Measurements from ENCODE around the gene APEH.

DNA sequence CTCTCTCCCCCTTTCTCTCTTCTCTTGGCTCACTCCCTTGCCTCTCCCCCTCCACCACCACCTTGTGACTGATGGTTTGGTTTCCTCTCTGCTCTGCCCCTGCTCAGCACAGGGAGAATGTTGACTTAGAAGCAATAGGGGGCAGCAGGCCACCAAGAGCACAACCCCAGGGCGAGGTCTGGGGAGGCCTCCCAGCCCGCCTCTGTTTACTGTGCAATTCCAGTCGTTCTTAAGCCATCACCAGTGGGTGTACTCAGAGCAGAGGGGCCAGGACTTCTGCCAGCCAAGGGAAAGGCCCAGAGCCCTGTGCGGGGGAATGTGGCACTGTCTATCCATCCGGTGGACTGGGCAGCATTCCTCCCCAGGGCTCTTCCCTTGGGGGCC lies 5.7 kb upstream of the APEH start:
- TF ChIP-seq, protein P1, sequence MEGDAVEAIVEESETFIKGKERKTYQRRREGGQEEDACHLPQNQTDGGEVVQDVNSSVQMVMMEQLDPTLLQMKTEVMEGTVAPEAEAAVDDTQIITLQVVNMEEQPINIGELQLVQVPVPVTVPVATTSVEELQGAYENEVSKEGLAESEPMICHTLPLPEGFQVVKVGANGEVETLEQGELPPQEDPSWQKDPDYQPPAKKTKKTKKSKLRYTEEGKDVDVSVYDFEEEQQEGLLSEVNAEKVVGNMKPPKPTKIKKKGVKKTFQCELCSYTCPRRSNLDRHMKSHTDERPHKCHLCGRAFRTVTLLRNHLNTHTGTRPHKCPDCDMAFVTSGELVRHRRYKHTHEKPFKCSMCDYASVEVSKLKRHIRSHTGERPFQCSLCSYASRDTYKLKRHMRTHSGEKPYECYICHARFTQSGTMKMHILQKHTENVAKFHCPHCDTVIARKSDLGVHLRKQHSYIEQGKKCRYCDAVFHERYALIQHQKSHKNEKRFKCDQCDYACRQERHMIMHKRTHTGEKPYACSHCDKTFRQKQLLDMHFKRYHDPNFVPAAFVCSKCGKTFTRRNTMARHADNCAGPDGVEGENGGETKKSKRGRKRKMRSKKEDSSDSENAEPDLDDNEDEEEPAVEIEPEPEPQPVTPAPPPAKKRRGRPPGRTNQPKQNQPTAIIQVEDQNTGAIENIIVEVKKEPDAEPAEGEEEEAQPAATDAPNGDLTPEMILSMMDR (IDR thresholded peaks at IDR 0.05), result no peak
- TF ChIP-seq, protein P2, sequence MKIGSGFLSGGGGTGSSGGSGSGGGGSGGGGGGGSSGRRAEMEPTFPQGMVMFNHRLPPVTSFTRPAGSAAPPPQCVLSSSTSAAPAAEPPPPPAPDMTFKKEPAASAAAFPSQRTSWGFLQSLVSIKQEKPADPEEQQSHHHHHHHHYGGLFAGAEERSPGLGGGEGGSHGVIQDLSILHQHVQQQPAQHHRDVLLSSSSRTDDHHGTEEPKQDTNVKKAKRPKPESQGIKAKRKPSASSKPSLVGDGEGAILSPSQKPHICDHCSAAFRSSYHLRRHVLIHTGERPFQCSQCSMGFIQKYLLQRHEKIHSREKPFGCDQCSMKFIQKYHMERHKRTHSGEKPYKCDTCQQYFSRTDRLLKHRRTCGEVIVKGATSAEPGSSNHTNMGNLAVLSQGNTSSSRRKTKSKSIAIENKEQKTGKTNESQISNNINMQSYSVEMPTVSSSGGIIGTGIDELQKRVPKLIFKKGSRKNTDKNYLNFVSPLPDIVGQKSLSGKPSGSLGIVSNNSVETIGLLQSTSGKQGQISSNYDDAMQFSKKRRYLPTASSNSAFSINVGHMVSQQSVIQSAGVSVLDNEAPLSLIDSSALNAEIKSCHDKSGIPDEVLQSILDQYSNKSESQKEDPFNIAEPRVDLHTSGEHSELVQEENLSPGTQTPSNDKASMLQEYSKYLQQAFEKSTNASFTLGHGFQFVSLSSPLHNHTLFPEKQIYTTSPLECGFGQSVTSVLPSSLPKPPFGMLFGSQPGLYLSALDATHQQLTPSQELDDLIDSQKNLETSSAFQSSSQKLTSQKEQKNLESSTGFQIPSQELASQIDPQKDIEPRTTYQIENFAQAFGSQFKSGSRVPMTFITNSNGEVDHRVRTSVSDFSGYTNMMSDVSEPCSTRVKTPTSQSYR (CRISPR knock-in tag; IDR thresholded peaks at IDR 0.05), result no peak
- TF ChIP-seq NFYB (CRISPR knock-in tag; conservative IDR thresholded peaks at IDR 0.05; ENCODE audit: low read depth), result no peak
- TF ChIP-seq JAZF1 (CRISPR knock-in tag; IDR thresholded peaks at IDR 0.05), result no peak
- no peak for TF ChIP-seq CREB1 (CRISPR knock-in tag; IDR thresholded peaks at IDR 0.05)
- TF ChIP-seq, protein P3, sequence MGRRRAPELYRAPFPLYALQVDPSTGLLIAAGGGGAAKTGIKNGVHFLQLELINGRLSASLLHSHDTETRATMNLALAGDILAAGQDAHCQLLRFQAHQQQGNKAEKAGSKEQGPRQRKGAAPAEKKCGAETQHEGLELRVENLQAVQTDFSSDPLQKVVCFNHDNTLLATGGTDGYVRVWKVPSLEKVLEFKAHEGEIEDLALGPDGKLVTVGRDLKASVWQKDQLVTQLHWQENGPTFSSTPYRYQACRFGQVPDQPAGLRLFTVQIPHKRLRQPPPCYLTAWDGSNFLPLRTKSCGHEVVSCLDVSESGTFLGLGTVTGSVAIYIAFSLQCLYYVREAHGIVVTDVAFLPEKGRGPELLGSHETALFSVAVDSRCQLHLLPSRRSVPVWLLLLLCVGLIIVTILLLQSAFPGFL (CRISPR knock-in tag; IDR thresholded peaks at IDR 0.05; ENCODE audit: borderline replicate concordance), result no peak
- no peak for TF ChIP-seq SMAD3 (CRISPR knock-in tag; IDR thresholded peaks at IDR 0.05; ENCODE audit: borderline replicate concordance)
- TF ChIP-seq, protein P4, sequence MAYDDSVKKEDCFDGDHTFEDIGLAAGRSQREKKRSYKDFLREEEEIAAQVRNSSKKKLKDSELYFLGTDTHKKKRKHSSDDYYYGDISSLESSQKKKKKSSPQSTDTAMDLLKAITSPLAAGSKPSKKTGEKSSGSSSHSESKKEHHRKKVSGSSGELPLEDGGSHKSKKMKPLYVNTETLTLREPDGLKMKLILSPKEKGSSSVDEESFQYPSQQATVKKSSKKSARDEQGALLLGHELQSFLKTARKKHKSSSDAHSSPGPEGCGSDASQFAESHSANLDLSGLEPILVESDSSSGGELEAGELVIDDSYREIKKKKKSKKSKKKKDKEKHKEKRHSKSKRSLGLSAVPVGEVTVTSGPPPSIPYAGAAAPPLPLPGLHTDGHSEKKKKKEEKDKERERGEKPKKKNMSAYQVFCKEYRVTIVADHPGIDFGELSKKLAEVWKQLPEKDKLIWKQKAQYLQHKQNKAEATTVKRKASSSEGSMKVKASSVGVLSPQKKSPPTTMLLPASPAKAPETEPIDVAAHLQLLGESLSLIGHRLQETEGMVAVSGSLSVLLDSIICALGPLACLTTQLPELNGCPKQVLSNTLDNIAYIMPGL (CRISPR knock-in tag; IDR thresholded peaks at IDR 0.05), result no peak
- no peak for TF ChIP-seq NR1H2 (CRISPR knock-in tag; IDR thresholded peaks at IDR 0.05)
- TF ChIP-seq, protein P5, sequence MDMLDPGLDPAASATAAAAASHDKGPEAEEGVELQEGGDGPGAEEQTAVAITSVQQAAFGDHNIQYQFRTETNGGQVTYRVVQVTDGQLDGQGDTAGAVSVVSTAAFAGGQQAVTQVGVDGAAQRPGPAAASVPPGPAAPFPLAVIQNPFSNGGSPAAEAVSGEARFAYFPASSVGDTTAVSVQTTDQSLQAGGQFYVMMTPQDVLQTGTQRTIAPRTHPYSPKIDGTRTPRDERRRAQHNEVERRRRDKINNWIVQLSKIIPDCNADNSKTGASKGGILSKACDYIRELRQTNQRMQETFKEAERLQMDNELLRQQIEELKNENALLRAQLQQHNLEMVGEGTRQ (CRISPR knock-in tag; IDR thresholded peaks at IDR 0.05), result no peak
- TF ChIP-seq, protein P6, sequence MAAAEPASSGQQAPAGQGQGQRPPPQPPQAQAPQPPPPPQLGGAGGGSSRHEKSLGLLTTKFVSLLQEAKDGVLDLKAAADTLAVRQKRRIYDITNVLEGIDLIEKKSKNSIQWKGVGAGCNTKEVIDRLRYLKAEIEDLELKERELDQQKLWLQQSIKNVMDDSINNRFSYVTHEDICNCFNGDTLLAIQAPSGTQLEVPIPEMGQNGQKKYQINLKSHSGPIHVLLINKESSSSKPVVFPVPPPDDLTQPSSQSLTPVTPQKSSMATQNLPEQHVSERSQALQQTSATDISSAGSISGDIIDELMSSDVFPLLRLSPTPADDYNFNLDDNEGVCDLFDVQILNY (CRISPR knock-in tag; IDR thresholded peaks at IDR 0.05), result no peak
